Colonic mucosa (tissue), 4 donors: ENCODE results near the gene DPP10. TPM values are rescaled to one million over a fixed set of nuclear protein-coding genes. Genes with fewer than 3 reads are reported as not detected.
"Not testable (repeated sequence)": the region's sequence is repeated elsewhere in the genome, so short reads cannot be mapped to it uniquely, and the experiment has no call there.

Experiments
- DNase-seq: peaks from one replicate; pipeline ENCODE4 v3.0.0-alpha.2; 2020
- H3K27ac ChIP-seq: fragments of 200-600 bp; one replicate; pipeline ENCODE4 v1.8.0; 2021
- H3K27me3 ChIP-seq: fragments of 200-600 bp; one replicate; pipeline ENCODE4 v1.8.0; 2021
- H3K36me3 ChIP-seq: fragments of 200-600 bp; one replicate; pipeline ENCODE4 v1.8.0; 2021
- H3K4me1 ChIP-seq: fragments of 200-600 bp; one replicate; pipeline ENCODE4 v1.8.0; 2021; ENCODE audit warnings: mild to moderate bottlenecking
- H3K4me3 ChIP-seq: fragments of 200-600 bp; one replicate; pipeline ENCODE4 v1.8.0; 2021
- H3K9ac ChIP-seq, 2 donors: one replicate each; pipeline ENCODE4 v1.7.0; 2013; ENCODE audit warnings: control low read depth in 2 of 2, low read depth in 2 of 2, low read length in 2 of 2
- H3K9me3 ChIP-seq: fragments of 200-600 bp; one replicate; pipeline ENCODE4 v1.8.0; 2021
- CTCF ChIP-seq: fragments of 200-600 bp; IDR thresholded peaks from one replicate; pipeline ENCODE4 v1.8.0; 2022; ENCODE audit warnings: antibody characterized with exemption, mild to moderate bottlenecking
- intact Hi-C: fragments of 100-400 bp; cut with DNase I; formaldehyde crosslinking; loops from one replicate; pipeline ENCODE4 v1.14.1; 2022
- total RNA-seq, 2 donors: library from RNA; stranded (reverse); fragmentation: NEBNext Ultra II Directional in 1 of 2; extraction: Animal tissue kit (Norgen Biotek cat#: 25700) in 1 of 2; gene quantifications; one replicate each; pipeline ENCODE4 v1.2.1, GENCODE V29; 2021
- donor health status: healthy.
- donor health status: DM: no; HTN: no; CAD: no.
- donor health status: DM: no; HTN: no; CAD: no.

Gene DPP10
- 1 to 10 TPM; 6.0 to 8.1 TPM for total RNA-seq

GRCh38 chr2:114442510-114442909, at the start of gene DPP10:
DPP10 (plus strand) TSS chr2:114442641.
- no peak within 1 kb of the TSS for H3K27ac ChIP-seq
- no peaks in the 10 kb centered on the region for H3K36me3 ChIP-seq
- intact Hi-C loops = no loop called here
- no peaks in the 10 kb centered on the region for H3K4me1 ChIP-seq
- peak; percentile 36 for DNase-seq
- H3K9ac ChIP-seq = no peak within 1 kb of the TSS
- no peak within 1 kb of the TSS for H3K4me3 ChIP-seq
- no peaks in the 10 kb centered on the region for H3K9me3 ChIP-seq
- no peaks in the 10 kb centered on the region for H3K27me3 ChIP-seq
- no peak for TF ChIP-seq CTCF

GRCh38 chr2:114400890-114401289, 41.6 kb upstream of the DPP10 start:
- no peaks in the 10 kb centered on the region for H3K9me3 ChIP-seq
- no peak overlapping the region for H3K4me3 ChIP-seq
- H3K27ac ChIP-seq = no peak overlapping the region
- intact Hi-C loops = no loop called here
- H3K36me3 ChIP-seq = no peaks in the 10 kb centered on the region
- TF ChIP-seq CTCF = no peak
- no peaks in the 10 kb centered on the region for H3K27me3 ChIP-seq
- no peak for DNase-seq
- H3K9ac ChIP-seq = no peak overlapping the region
- H3K4me1 ChIP-seq = no peaks in the 10 kb centered on the region

GRCh38 chr2:114405247-114406116, 37.0 kb upstream of the DPP10 start:
- Histone ChIP-seq H3K4me1 (no peaks in the 10 kb centered on the region), H3K27me3 (no peaks in the 10 kb centered on the region), H3K4me3 (no peak overlapping the region), H3K9me3 (no peaks in the 10 kb centered on the region), H3K9ac (no peak overlapping the region), H3K36me3 (no peaks in the 10 kb centered on the region), H3K27ac (no peak overlapping the region)
- no peak for DNase-seq
- intact Hi-C loops = no loop called here
- TF ChIP-seq CTCF = no peak

GRCh38 chr2:114406347-114406746, 36.1 kb upstream of the DPP10 start:
- no peak overlapping the region for H3K27ac ChIP-seq
- no peak overlapping the region for H3K4me3 ChIP-seq
- no peaks in the 10 kb centered on the region for H3K9me3 ChIP-seq
- no peak overlapping the region for H3K9ac ChIP-seq
- no peaks in the 10 kb centered on the region for H3K4me1 ChIP-seq
- intact Hi-C loops = no loop called here
- H3K36me3 ChIP-seq = no peaks in the 10 kb centered on the region
- no peak for TF ChIP-seq CTCF
- DNase-seq = no peak
- no peaks in the 10 kb centered on the region for H3K27me3 ChIP-seq

- DNase-seq, intact Hi-C loops, H3K4me1 ChIP-seq, H3K27me3 ChIP-seq, H3K27ac ChIP-seq, H3K36me3 ChIP-seq, H3K4me3 ChIP-seq, H3K9me3 ChIP-seq, H3K9ac ChIP-seq: not testable (repeated sequence)
Measured at GRCh38 chr2:114407353-114407752, 35.1 kb upstream of the DPP10 start.

GRCh38 chr2:114421781-114422180, 20.7 kb upstream of the DPP10 start:
- DNase-seq = no peak
- Histone ChIP-seq H3K4me1 (no peaks in the 10 kb centered on the region), H3K4me3 (no peak overlapping the region), H3K36me3 (no peaks in the 10 kb centered on the region), H3K9ac (no peak overlapping the region), H3K9me3 (no peaks in the 10 kb centered on the region), H3K27ac (no peak overlapping the region), H3K27me3 (no peaks in the 10 kb centered on the region)
- intact Hi-C loops = no loop called here
- no peak for TF ChIP-seq CTCF
